NT2/D1 (cell line): Measurements from ENCODE around the gene C8G.

Source experiments
- DNase-seq: peaks from one replicate; pipeline ENCODE4 v3.0.0-alpha.2; 2011; ENCODE audit warnings: low read depth, low spot score
- H3K27me3 ChIP-seq: 2 replicates; pipeline ENCODE4 v1.6.0; 2011; ENCODE audit warnings: mild to moderate bottlenecking; ENCODE audit not compliant: insufficient read length, insufficient read depth
- H3K36me3 ChIP-seq: 2 replicates; pipeline ENCODE4 v1.6.1; 2011; ENCODE audit warnings: mild to moderate bottlenecking, low read length, mixed read lengths; ENCODE audit not compliant: insufficient read depth, insufficient read length
- H3K4me1 ChIP-seq: 2 replicates; pipeline ENCODE4 v1.5.1; 2011; ENCODE audit not compliant: insufficient read depth, insufficient read length
- H3K4me3 ChIP-seq: 2 replicates; pipeline ENCODE4 v1.5.1; 2011; ENCODE audit warnings: low read depth; ENCODE audit not compliant: insufficient read length
- H3K9ac ChIP-seq: 2 replicates; pipeline ENCODE4 v1.6.0; 2011; ENCODE audit warnings: low read depth; ENCODE audit not compliant: insufficient read length
- H3K9me3 ChIP-seq: 2 replicates; pipeline ENCODE4 v1.5.1; 2011; ENCODE audit warnings: mild to moderate bottlenecking, low read length; ENCODE audit not compliant: insufficient read depth
- SUZ12 ChIP-seq: IDR thresholded peaks from 2 replicates; pipeline ENCODE4 v1.6.1; 2011; ENCODE audit not compliant: insufficient read length, insufficient read depth; ENCODE audit errors: extremely low read depth
- YY1 ChIP-seq: IDR thresholded peaks from 2 replicates; pipeline ENCODE4 v1.6.1; 2011; ENCODE audit not compliant: insufficient read length, insufficient read depth
- ZNF274 ChIP-seq: IDR thresholded peaks from 2 replicates; pipeline ENCODE4 v1.6.1; 2011; ENCODE audit warnings: mild to moderate bottlenecking, low read depth, low read length

The C8G gene

GRCh38 chr9:136954270-136955083, 9.4 kb downstream of the C8G start:
- Histone ChIP-seq H3K36me3 (no peaks in the 10 kb centered on the region), H3K9ac (no peak overlapping the region), H3K4me1 (peaks cover 11% of the 10 kb centered on the region), H3K9me3 (no peaks in the 10 kb centered on the region), H3K27me3 (peaks cover 10% of the 10 kb centered on the region), H3K4me3 (no peak overlapping the region)
- no peak for TF ChIP-seq YY1
- no peak for TF ChIP-seq SUZ12
- no peak for TF ChIP-seq ZNF274
- no peak for DNase-seq

- DNase-seq = no peak
- no peaks in the 10 kb centered on the region for H3K9me3 ChIP-seq
- H3K36me3 ChIP-seq = no peaks in the 10 kb centered on the region
- H3K4me1 ChIP-seq = peaks cover 16% of the 10 kb centered on the region
- no peak overlapping the region for H3K9ac ChIP-seq
- TF ChIP-seq ZNF274 (no peak), SUZ12 (no peak), YY1 (no peak)
- peaks cover 10% of the 10 kb centered on the region for H3K27me3 ChIP-seq
- H3K4me3 ChIP-seq = no peak overlapping the region
Measured at GRCh38 chr9:136955202-136955942, 10.3 kb downstream of the C8G start.

- H3K9ac ChIP-seq = no peak overlapping the region
- no peak for TF ChIP-seq YY1
- TF ChIP-seq SUZ12 = no peak
- no peak for TF ChIP-seq ZNF274
- no peak for DNase-seq
- H3K9me3 ChIP-seq = no peaks in the 10 kb centered on the region
- H3K4me1 ChIP-seq = peaks cover 15% of the 10 kb centered on the region
- peaks cover 10% of the 10 kb centered on the region for H3K27me3 ChIP-seq
- no peaks in the 10 kb centered on the region for H3K36me3 ChIP-seq
- no peak overlapping the region for H3K4me3 ChIP-seq
Measured at GRCh38 chr9:136955943-136956335, 10.9 kb downstream of the C8G start.

GRCh38 chr9:136956604-136957003, 11.6 kb downstream of the C8G start:
- TF ChIP-seq SUZ12 = no peak
- no peak for TF ChIP-seq YY1
- no peak for TF ChIP-seq ZNF274
- no peaks in the 10 kb centered on the region for H3K36me3 ChIP-seq
- H3K9me3 ChIP-seq = no peaks in the 10 kb centered on the region
- peaks cover 15% of the 10 kb centered on the region for H3K4me1 ChIP-seq
- H3K27me3 ChIP-seq = peaks cover 10% of the 10 kb centered on the region
- no peak overlapping the region for H3K9ac ChIP-seq
- no peak for DNase-seq
- no peak overlapping the region for H3K4me3 ChIP-seq

- Histone ChIP-seq H3K4me3 (no peak overlapping the region), H3K9me3 (no peaks in the 10 kb centered on the region), H3K36me3 (no peaks in the 10 kb centered on the region), H3K4me1 (peaks cover 13% of the 10 kb centered on the region), H3K9ac (no peak overlapping the region), H3K27me3 (peaks cover 10% of the 10 kb centered on the region)
- DNase-seq = no peak
- TF ChIP-seq YY1 (no peak), SUZ12 (no peak), ZNF274 (no peak)
Measured at GRCh38 chr9:136957461-136957860, 12.4 kb downstream of the C8G start.

- H3K9me3 ChIP-seq = no peaks in the 10 kb centered on the region
- H3K36me3 ChIP-seq = no peaks in the 10 kb centered on the region
- no peak overlapping the region for H3K9ac ChIP-seq
- no peak overlapping the region for H3K4me3 ChIP-seq
- no peak for DNase-seq
- H3K27me3 ChIP-seq = peaks cover 10% of the 10 kb centered on the region
- TF ChIP-seq ZNF274 (no peak), SUZ12 (no peak), YY1 (no peak)
- peaks cover 13% of the 10 kb centered on the region for H3K4me1 ChIP-seq
Measured at GRCh38 chr9:136957901-136958300, 12.9 kb downstream of the C8G start.

- Histone ChIP-seq H3K36me3 (no peaks in the 10 kb centered on the region), H3K4me1 (peaks cover 15% of the 10 kb centered on the region), H3K4me3 (no peak overlapping the region), H3K9me3 (no peaks in the 10 kb centered on the region), H3K27me3 (peaks cover 10% of the 10 kb centered on the region), H3K9ac (no peak overlapping the region)
- no peak for DNase-seq
- TF ChIP-seq SUZ12 (no peak), YY1 (no peak), ZNF274 (no peak)
Measured at GRCh38 chr9:136958473-136958872, 13.4 kb downstream of the C8G start.
